ACC112 (cell line): ENCODE measurements around the gene STING1.
"Not testable (repeated sequence)": the region's sequence is repeated elsewhere in the genome, so short reads cannot be mapped to it uniquely, and the experiment has no call there.

ENCODE experiments used
- H2AFZ ChIP-seq: fragments of 200-600 bp; sonication (generic); one replicate; pipeline ENCODE4 v1.6.0; 2017; ENCODE audit warnings: antibody characterized with exemption, low read length; ENCODE audit not compliant: unreplicated experiment
- H3K27ac ChIP-seq: fragments of 200-600 bp; sonication (generic); 2 replicates; pipeline ENCODE4 v1.5.1; 2014; ENCODE audit warnings: low read depth, mild to moderate bottlenecking, antibody characterized with exemption, low read length, moderate library complexity
- H3K27me3 ChIP-seq: fragments of 200-600 bp; sonication (generic); 2 replicates; pipeline ENCODE4 v1.6.1; 2014; ENCODE audit warnings: mild to moderate bottlenecking, antibody characterized with exemption, low read length, moderate library complexity, mixed read lengths; ENCODE audit not compliant: insufficient read depth
- H3K36me3 ChIP-seq: fragments of 200-600 bp; sonication (generic); 2 replicates; pipeline ENCODE4 v1.6.1; 2016; ENCODE audit warnings: mild to moderate bottlenecking, antibody characterized with exemption, low read length, moderate library complexity, mixed read lengths; ENCODE audit not compliant: insufficient read depth
- H3K4me1 ChIP-seq: fragments of 200-600 bp; sonication (generic); one replicate; pipeline ENCODE4 v1.6.1; 2016; ENCODE audit warnings: low read length, mixed read lengths; ENCODE audit not compliant: insufficient read depth, unreplicated experiment, control insufficient read depth
- H3K4me3 ChIP-seq: fragments of 200-600 bp; sonication (generic); 2 replicates; pipeline ENCODE4 v1.5.1; 2014; ENCODE audit warnings: mild to moderate bottlenecking, low read depth, low read length
- H3K79me2 ChIP-seq: fragments of 200-600 bp; sonication (generic); one replicate; pipeline ENCODE4 v1.6.0; 2016; ENCODE audit warnings: low read length; ENCODE audit not compliant: control insufficient read depth, unreplicated experiment, insufficient read depth

Gene STING1

GRCh38 chr5:139523635-139524445 is 41.3 kb upstream of the STING1 start:
- H3K27ac ChIP-seq: no peak overlapping the region
- H3K4me3 ChIP-seq: no peak overlapping the region
- H3K4me1 ChIP-seq: no peaks in the 10 kb centered on the region
- H3K27me3 ChIP-seq: no peaks in the 10 kb centered on the region
- no peaks in the 10 kb centered on the region for H3K36me3 ChIP-seq
- no peak overlapping the region for H2AFZ ChIP-seq
- H3K79me2 ChIP-seq: no peaks in the 10 kb centered on the region

DNA sequence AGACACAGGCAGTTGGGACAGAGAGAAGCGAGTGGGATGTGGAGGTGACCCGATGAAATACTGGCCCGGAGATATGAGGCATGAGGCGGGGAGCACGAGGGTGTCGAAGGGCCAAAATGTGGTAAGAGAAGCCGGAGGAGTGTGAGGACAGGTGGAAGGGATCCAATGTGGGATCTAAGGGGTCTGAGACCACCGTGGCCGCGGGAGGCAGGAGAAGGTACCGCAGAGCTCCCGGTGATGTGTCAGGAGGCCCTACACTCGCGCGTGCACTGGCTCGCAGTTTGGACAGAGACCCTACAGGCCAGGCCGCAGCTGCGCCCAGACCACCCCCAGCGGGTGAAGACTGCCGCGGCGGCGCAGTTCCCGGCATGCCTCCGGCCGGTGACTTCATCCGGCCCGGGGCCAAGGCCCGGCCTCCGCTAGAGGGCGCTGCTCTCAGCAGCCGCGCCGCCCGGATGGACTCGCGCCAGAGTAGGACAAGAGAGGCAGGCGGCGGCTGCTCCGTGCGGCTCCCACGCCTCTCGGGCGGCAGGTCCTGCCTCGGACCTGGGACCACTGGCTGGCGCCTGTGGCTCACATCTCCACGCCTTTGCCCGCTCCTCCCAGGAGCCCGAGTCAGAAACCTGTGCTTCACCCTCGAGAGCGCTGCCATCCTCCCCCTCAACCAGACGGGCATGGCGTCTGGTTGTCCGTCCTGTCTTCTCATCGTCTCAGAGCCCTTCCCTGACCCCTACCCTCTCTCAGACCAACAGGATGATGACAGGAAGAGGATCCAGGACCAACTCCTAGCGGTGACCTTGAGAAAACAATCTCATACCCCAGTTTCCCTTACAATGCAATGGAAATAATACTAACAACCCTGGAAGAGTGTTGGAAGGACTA is 35.4 kb upstream of the STING1 start:
- Histone ChIP-seq H3K27me3 (no peaks in the 10 kb centered on the region), H3K4me1 (peaks cover 3% of the 10 kb centered on the region), H3K79me2 (no peaks in the 10 kb centered on the region), H2AFZ (peak overlapping the region; percentile 96), H3K4me3 (peak overlapping the region; percentile 75), H3K27ac (no peak overlapping the region), H3K36me3 (no peaks in the 10 kb centered on the region)

DNA sequence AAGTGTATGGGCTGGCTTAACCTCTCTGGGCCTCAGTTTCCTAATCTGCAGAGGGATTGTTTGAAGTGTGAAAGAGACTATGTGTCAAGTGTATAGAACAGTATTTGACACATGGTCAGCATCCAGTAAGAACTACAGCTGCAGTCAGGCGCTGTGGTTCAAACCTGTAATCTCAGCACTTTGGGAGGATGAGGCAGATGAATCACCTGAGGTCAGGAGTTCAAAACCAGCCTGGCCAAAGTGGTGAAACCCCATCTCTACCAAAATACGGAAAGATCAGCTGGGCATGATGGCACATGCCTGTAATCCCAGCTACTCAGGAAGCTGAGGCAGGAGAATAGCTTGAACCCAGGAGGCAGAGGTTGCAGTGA is 31.9 kb upstream of the STING1 start:
- H3K4me1 ChIP-seq: peaks cover 3% of the 10 kb centered on the region
- H3K27ac ChIP-seq: no peak overlapping the region
- no peaks in the 10 kb centered on the region for H3K36me3 ChIP-seq
- no peak overlapping the region for H2AFZ ChIP-seq
- H3K4me3 ChIP-seq: no peak overlapping the region
- no peaks in the 10 kb centered on the region for H3K79me2 ChIP-seq
- no peaks in the 10 kb centered on the region for H3K27me3 ChIP-seq

DNA sequence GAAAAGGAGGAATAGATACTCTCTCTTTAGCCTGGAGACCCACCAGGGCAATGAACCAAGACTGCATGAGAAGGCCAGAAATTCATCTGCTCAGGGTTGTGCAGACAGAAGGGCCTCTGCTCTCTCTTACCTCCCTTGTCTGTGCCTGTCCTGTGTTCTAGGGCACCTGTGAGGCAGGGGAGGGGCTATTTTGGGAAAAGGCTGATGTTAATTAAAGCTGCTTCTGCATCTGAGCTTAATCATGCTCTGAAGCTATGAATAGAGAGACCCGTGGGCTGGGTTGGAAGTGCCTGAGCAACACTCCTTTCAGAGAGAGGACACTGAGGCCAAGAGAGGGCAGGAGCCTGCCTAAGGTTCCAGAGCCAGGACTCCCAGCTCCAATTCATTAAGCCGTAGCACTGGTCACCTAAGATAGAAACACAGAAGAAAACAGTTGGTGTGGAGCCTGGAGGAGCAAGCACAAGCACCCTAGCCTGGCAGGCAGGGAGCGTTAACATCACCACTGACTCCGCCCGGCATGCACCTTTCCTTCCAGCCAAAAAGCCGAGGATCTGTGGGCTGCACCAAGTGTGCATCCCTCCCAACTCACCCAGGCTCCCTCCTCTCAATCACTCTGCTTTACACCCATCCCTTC is 31.4 kb upstream of the STING1 start:
- H3K79me2 ChIP-seq: no peaks in the 10 kb centered on the region

DNA sequence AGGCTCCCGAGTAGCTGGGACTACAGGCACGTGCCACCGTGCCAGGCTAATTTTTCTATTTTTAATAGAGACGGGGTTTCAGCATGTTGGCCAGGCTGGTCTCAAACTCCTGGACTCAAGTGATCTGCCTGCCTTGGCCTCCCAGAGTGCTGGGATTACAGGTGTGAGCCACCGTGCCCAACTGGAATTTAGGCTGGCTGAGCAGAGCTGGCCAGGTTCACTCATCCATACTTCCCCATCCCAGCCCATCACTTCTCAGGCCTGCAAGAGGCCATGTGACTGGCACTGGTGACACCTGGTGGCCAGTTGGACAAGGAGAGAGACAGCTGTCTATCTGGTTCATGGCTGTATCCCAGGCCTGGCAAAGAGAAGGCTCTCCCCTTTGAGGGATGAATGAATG is 30.9 kb upstream of the STING1 start:
- not testable (repeated sequence) for H3K27me3 ChIP-seq, H3K4me1 ChIP-seq, H3K36me3 ChIP-seq, H2AFZ ChIP-seq, H3K79me2 ChIP-seq, H3K4me3 ChIP-seq, H3K27ac ChIP-seq

More for the DNA sequence above, 31.4 kb upstream of the STING1 start:
- H3K4me1 ChIP-seq: peaks cover 3% of the 10 kb centered on the region
- H2AFZ ChIP-seq: no peak overlapping the region
- no peak overlapping the region for H3K27ac ChIP-seq
- no peaks in the 10 kb centered on the region for H3K36me3 ChIP-seq
- H3K27me3 ChIP-seq: no peaks in the 10 kb centered on the region
- H3K4me3 ChIP-seq: no peak overlapping the region

DNA sequence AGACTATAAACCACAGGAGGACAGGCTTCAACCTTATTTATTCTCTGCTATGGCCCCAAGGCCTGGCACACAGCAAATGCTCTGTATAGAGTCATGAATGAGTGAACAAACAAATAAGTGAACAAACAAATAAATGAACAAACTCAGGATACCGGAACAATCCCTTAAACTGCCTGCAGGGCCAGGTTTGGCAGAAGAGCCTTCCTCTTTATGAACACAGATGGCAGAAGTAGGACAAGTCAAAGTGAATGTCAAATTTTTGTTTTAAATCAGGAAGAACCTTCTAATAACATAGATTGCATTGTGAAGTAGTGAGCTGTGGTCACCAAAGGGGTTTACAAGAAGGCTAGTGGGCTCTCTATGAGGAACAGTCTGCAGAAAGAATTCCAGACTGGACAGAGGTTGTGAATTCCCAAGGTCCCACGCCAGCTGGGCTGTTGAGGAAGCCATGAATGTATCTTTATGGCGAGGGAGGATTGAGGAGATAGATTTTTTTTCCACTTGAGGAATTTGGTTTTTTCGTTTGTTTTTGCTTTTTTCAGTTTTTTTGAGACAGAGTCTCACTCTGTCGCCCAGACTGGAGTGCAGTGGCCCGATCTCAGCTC is 30.3 kb upstream of the STING1 start:
- Histone ChIP-seq H2AFZ (no peak overlapping the region), H3K27ac (no peak overlapping the region), H3K36me3 (no peaks in the 10 kb centered on the region), H3K27me3 (no peaks in the 10 kb centered on the region), H3K4me3 (no peak overlapping the region), H3K79me2 (no peaks in the 10 kb centered on the region), H3K4me1 (peaks cover 3% of the 10 kb centered on the region)

DNA sequence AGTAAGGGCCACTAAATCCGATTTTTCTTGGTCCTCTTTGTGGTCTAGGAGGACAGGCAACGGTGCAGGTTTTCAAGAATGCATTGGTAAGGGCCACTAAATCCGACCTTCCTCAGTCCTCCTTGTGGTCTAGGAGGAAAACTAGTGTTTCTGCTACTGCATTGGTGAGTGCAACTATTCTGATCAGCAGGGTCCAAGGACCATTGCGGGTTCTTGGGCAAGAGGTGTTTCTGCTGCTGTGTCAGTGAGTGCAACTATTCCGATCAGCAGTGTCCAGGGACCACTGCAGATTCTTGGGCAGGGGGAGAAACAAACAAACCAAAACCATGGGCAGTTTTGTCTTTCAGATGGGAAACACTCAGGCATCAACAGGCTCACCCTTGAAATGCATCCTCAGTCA is 22.2 kb upstream of the STING1 start:
- not testable (repeated sequence) for H3K4me3 ChIP-seq, H3K27ac ChIP-seq, H3K4me1 ChIP-seq, H3K79me2 ChIP-seq, H3K36me3 ChIP-seq, H2AFZ ChIP-seq, H3K27me3 ChIP-seq

DNA sequence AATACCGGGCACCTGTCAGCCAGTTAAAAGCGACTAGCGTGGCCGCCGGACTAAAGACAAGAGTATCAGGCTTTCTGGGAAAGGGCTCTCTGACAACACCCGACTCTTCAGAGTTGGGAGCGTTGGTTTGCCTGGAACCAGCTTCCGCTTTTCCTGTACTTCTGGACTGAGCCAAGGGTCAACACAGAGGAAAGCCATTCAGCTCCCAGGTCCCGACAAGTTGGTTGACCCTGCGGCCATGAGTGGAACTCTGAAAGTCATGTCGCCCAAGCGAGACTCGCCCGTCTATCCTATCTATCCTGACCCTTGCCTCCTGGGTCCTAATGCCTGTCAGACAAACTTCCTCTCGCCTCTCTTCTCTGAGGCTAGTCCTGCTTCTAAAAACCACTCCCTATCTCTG is 21.3 kb upstream of the STING1 start:
- not testable (repeated sequence) for H3K79me2 ChIP-seq, H3K27ac ChIP-seq, H2AFZ ChIP-seq, H3K4me1 ChIP-seq, H3K36me3 ChIP-seq, H3K4me3 ChIP-seq, H3K27me3 ChIP-seq

GRCh38 chr5:139503036-139503817 is 20.7 kb upstream of the STING1 start:
- not testable (repeated sequence) for H3K79me2 ChIP-seq, H3K36me3 ChIP-seq, H3K27ac ChIP-seq, H3K27me3 ChIP-seq, H2AFZ ChIP-seq, H3K4me1 ChIP-seq, H3K4me3 ChIP-seq

DNA sequence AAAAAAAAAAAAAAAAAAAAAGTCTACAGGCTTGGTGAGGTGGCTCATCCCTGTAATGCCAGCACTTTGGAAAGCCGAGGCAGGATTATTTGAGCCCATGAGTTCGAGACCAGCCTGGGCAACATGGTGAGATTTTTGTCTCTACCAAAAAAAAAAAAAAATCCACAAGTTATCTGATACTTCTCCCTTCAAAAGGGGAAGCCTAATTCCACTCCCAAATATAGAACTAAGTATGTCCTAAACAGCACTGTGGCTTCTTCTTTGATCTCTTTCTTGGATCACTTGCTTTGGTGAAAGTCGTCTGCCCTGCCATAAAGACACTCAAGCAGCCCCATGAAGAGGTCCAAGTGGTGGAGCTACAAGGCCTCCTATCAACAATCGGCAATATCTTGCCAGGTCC is 18.8 kb upstream of the STING1 start:
- no peak overlapping the region for H2AFZ ChIP-seq
- no peaks in the 10 kb centered on the region for H3K27me3 ChIP-seq
- no peaks in the 10 kb centered on the region for H3K36me3 ChIP-seq
- peaks cover 3% of the 10 kb centered on the region for H3K4me1 ChIP-seq
- no peak overlapping the region for H3K27ac ChIP-seq
- H3K79me2 ChIP-seq: no peaks in the 10 kb centered on the region
- no peak overlapping the region for H3K4me3 ChIP-seq
